Psoas muscle (tissue), 8 donors: ENCODE data around the gene SAP30BP. TPM values are rescaled to one million over a fixed set of nuclear protein-coding genes. Genes with fewer than 3 reads are reported as not detected.

Experiments
- ATAC-seq, 4 donors: fragments of 200-7000 bp; cut with Tn5 transposase; one replicate each; pipeline ENCODE4 v1.9.1; 2020; ENCODE audit warnings: moderate library complexity in 3 of 4, mild to moderate bottlenecking in 2 of 4
- DNase-seq, 2 donors: peaks; one replicate each; pipeline ENCODE4 v3.0.0-alpha.2; 2020
- H3K27ac ChIP-seq: fragments of 200-600 bp; one replicate; pipeline ENCODE4 v1.8.0; 2022
- H3K27me3 ChIP-seq, 3 donors: fragments of 200-600 bp in 1 of 3; one replicate each; pipeline versions ENCODE4 v1.6.1 to v1.8.0; 2013 to 2022; ENCODE audit warnings: low read length in 2 of 3, mild to moderate bottlenecking in 2 of 3, moderate library complexity in 1 of 3; ENCODE audit not compliant: insufficient read depth in 3 of 3
- H3K36me3 ChIP-seq, 2 donors: fragments of 200-600 bp in 1 of 2; one replicate each; pipeline versions ENCODE4 v1.6.1 to v1.8.0; 2013 to 2022; ENCODE audit warnings: low read depth in 1 of 2, mild to moderate bottlenecking in 1 of 2, moderate library complexity in 1 of 2; ENCODE audit not compliant: insufficient read depth in 1 of 2
- H3K4me1 ChIP-seq: fragments of 200-600 bp; one replicate; pipeline ENCODE4 v1.8.0; 2022
- H3K4me3 ChIP-seq: fragments of 200-600 bp; one replicate; pipeline ENCODE4 v1.8.0; 2022; ENCODE audit warnings: mild to moderate bottlenecking
- H3K9me3 ChIP-seq: fragments of 200-600 bp; one replicate; pipeline ENCODE4 v1.8.0; 2022
- WGBS, 3 donors: extraction: QIAGEN DNeasy Blood & Tissue Kit; methylation state at CpG; one replicate each; pipeline versions ENCODE4 v1.1.6 to v1.1.7; 2013; 5-methylcytosine and 5-hydroxymethylcytosine counted together
- intact Hi-C, 2 donors: fragments of 100-400 bp; cut with DNase I; formaldehyde crosslinking; loops; one replicate each; pipeline versions ENCODE4 v1.11.0 to v1.14.2; 2022
- polyA plus RNA-seq, 3 donors: library from polyadenylated mRNA; stranded (reverse); fragments of 200-250 nt; gene quantifications; one replicate each; pipeline ENCODE4 v1.2.3, GENCODE V29; 2013
- total RNA-seq, 4 donors: library from RNA; stranded (reverse); fragmentation: NEBNext Ultra II Directional in 2 of 4; extraction: Animal tissue kit (Norgen Biotek cat#: 25700) in 2 of 4; gene quantifications; one replicate each; pipeline versions ENCODE4 v1.2.1 to v1.2.4, GENCODE V29; 2021 to 2023
- TF ChIP-seq, protein P1 (sequence below): fragments of 200-600 bp; IDR thresholded peaks from one replicate; pipeline ENCODE4 v1.8.0; 2022; ENCODE audit warnings: antibody characterized with exemption
- donor health status: healthy with polysubstance abuse.
- donor health status: DM: no; HTN: no; CAD: no; lungs with moderate emphysema.
- donor health status: Bipolar disorder and iron deficiency.
- donor health status: healthy.
- donor health status: DM: yes; HTN: yes; CAD: no.
- donor health status: DM: no; HTN: no; CAD: no.
- donor health status: DM: no; HTN: no; CAD: no.
- donor health status: DM: yes; HTN: yes; CAD: no.

Gene SAP30BP
- total and polyA plus RNA-seq, 7 donors: 40.9 to 123 (median 68.5) TPM

- Histone ChIP-seq H3K27ac (peak overlapping the region; percentile 69), H3K4me3 (no peak overlapping the region), H3K36me3 (peaks cover 0 to 12% of the 10 kb centered on the region in 2 donors), H3K9me3 (no peaks in the 10 kb centered on the region), H3K27me3 (no peaks in the 10 kb centered on the region), H3K4me1 (peaks cover 46% of the 10 kb centered on the region)
- peak in 1 of 2 donors; percentile 9 for DNase-seq
- TF ChIP-seq, protein P1, sequence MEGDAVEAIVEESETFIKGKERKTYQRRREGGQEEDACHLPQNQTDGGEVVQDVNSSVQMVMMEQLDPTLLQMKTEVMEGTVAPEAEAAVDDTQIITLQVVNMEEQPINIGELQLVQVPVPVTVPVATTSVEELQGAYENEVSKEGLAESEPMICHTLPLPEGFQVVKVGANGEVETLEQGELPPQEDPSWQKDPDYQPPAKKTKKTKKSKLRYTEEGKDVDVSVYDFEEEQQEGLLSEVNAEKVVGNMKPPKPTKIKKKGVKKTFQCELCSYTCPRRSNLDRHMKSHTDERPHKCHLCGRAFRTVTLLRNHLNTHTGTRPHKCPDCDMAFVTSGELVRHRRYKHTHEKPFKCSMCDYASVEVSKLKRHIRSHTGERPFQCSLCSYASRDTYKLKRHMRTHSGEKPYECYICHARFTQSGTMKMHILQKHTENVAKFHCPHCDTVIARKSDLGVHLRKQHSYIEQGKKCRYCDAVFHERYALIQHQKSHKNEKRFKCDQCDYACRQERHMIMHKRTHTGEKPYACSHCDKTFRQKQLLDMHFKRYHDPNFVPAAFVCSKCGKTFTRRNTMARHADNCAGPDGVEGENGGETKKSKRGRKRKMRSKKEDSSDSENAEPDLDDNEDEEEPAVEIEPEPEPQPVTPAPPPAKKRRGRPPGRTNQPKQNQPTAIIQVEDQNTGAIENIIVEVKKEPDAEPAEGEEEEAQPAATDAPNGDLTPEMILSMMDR: no peak
- intact Hi-C loops: loop anchor here in 1 of 2 donors (5.0 kb wide), 2 partner anchors 42 to 208 kb away; no protein-coding TSS in a partner anchor
- ATAC-seq: no peak
- WGBS, 3 donors: 85 to 90% (median 87%) methylated on average over 20 of the region's 20 CpGs
Measured at GRCh38 chr17:75634754-75635609, 32.2 kb upstream of the SAP30BP start.

- TF ChIP-seq, protein P1: peak; percentile 31
- Histone ChIP-seq H3K27ac (peak overlapping the region; percentile 69), H3K27me3 (no peaks in the 10 kb centered on the region), H3K4me1 (peaks cover 46% of the 10 kb centered on the region), H3K9me3 (no peaks in the 10 kb centered on the region), H3K4me3 (no peak overlapping the region), H3K36me3 (peaks cover 0 to 6% of the 10 kb centered on the region in 2 donors)
- intact Hi-C loops: no loop called here
- peak; percentile 29 to 73 (median 49) for ATAC-seq
- WGBS, 3 donors: 39 to 45% (median 39%) methylated on average over 16 of the region's 16 CpGs
- DNase-seq: peak in 1 of 2 donors; percentile 25
Measured at GRCh38 chr17:75635610-75636202, 31.4 kb upstream of the SAP30BP start.

DNA sequence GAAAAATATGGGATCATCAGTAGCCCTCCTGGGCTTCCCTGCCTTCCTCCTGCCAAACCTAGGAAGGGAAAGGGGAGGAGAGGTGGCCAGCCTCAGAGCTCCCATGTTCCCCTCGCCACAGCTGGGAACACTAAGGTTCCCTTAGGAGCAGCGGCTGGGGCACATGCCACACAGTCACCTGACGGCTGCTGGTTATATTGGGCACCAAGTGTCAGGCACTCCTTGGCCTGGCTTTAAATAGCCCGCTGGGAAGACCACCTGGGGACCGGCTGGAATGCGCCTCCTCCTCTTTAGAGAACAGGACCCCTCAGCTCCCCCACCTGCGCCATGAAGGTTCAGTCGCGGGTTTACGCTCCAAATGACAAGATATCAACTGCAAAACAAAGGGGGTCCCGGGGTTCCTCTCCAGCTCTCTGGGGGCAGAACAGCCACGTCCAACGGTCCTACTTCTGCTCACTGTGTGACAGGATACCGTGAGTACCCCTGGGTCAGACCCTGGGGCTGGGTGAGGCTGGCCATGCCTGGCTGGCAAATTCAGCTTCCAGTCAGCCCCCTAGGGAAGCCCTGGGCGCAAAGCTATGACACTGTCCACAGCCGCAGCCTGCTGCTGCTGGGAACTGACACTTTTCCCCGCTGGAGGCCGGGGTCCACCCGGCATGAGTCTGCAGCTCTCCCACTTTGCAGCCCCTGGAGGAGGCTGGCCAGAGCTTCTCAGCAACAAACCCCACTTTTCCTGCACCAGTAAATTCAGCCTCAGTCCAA is 30.6 kb upstream of the SAP30BP start:
- TF ChIP-seq, protein P1: no peak
- intact Hi-C loops: no loop called here
- WGBS, 3 donors: 72 to 78% (median 77%) methylated on average over 19 of the region's 19 CpGs
- Histone ChIP-seq H3K9me3 (no peaks in the 10 kb centered on the region), H3K27me3 (no peaks in the 10 kb centered on the region), H3K36me3 (no peaks in the 10 kb centered on the region), H3K4me1 (peaks cover 46% of the 10 kb centered on the region), H3K27ac (peak overlapping the region; percentile 69), H3K4me3 (no peak overlapping the region)
- ATAC-seq (peak in 2 of 4 donors; percentile 29 to 37), DNase-seq (peak in 1 of 2 donors; percentile 32)

- TF ChIP-seq, protein P1: no peak
- ATAC-seq (no peak), DNase-seq (no peak)
- no peaks in the 10 kb centered on the region for H3K27me3 ChIP-seq
- peaks cover 46% of the 10 kb centered on the region for H3K4me1 ChIP-seq
- no peak overlapping the region for H3K4me3 ChIP-seq
- WGBS, 3 donors: 72 to 85% (median 79%) methylated on average over 13 of the region's 13 CpGs
- H3K9me3 ChIP-seq: no peaks in the 10 kb centered on the region
- no peaks in the 10 kb centered on the region for H3K36me3 ChIP-seq
- no peak overlapping the region for H3K27ac ChIP-seq
- intact Hi-C loops: no loop called here
Measured at GRCh38 chr17:75637143-75637538, 30.0 kb upstream of the SAP30BP start.
